ENCODE results near the gene ITGB6. TPM values are rescaled to one million over a fixed set of nuclear protein-coding genes. Genes with fewer than 3 reads are reported as not detected.

The ITGB6 gene
- polyA plus RNA-seq, 2 of the 4 experiments (the other 2 are of a cell fraction) = 4.2 to 5.0 TPM

DNA sequence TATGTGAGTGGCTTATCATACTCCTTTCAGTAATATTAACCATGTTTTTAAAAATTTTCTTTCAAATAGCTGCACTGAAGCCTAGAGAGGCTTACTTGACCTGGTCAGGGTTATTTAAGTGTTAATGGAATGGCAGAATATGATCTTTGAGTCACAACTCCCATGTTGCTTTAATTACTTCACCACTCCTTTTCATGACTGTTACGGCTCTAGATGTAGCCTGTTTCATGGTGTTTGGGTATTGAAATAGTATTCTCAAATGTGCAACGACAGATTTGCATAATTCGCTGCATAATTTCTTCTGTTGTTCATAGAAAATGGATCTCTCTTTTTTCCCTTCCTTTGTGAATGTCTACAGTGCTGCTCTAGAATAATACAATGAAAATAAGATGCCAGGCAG, 86.1 kb downstream of the ITGB6 start:
- FAIRE-seq = no peak
- POLR2A ChIA-PET = no interaction called here
- 78% methylated on average over 3 of the region's 3 CpGs for WGBS (ENCODE audit: missing lambda C conversion rate)
- H3K4me2 ChIP-seq = no peak overlapping the region
- CTCF ChIA-PET = interaction anchor here (1.3 to 1.7 kb wide), 2 partner anchors 17 to 156 kb away, joined by 3 to 4 read pairs; no protein-coding TSS in a partner anchor
- peaks cover 10% of the 10 kb centered on the region for H3K4me1 ChIP-seq
- H3K9me3 ChIP-seq = no peaks in the 10 kb centered on the region
- TF ChIP-seq, protein P1, sequence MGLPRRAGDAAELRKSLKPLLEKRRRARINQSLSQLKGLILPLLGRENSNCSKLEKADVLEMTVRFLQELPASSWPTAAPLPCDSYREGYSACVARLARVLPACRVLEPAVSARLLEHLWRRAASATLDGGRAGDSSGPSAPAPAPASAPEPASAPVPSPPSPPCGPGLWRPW (IDR thresholded peaks at IDR 0.05) = no peak
- TF ChIP-seq RFX5 (IDR thresholded peaks at IDR 0.05) (no peak), JUN (IDR thresholded peaks at IDR 0.05) (no peak), MYC (IDR thresholded peaks at IDR 0.05; ENCODE audit: borderline replicate concordance, low read length) (no peak), SREBF2 (IDR thresholded peaks at IDR 0.05) (no peak), TP53 (CRISPR knock-in tag; IDR thresholded peaks at IDR 0.05) (no peak), CHD4 (IDR thresholded peaks at IDR 0.05; ENCODE audit: borderline replicate concordance) (no peak), TFCP2L1 (CRISPR knock-in tag; IDR thresholded peaks at IDR 0.05) (no peak), CBX2 (IDR thresholded peaks at IDR 0.05; ENCODE audit: borderline replicate concordance, low read depth) (no peak), GATA3 (IDR thresholded peaks at IDR 0.05; ENCODE audit: borderline replicate concordance) (no peak), EP300 (IDR thresholded peaks at IDR 0.05) (no peak), KDM1A (IDR thresholded peaks at IDR 0.05; ENCODE audit: low read depth) (no peak)
- TF ChIP-seq, protein P2, sequence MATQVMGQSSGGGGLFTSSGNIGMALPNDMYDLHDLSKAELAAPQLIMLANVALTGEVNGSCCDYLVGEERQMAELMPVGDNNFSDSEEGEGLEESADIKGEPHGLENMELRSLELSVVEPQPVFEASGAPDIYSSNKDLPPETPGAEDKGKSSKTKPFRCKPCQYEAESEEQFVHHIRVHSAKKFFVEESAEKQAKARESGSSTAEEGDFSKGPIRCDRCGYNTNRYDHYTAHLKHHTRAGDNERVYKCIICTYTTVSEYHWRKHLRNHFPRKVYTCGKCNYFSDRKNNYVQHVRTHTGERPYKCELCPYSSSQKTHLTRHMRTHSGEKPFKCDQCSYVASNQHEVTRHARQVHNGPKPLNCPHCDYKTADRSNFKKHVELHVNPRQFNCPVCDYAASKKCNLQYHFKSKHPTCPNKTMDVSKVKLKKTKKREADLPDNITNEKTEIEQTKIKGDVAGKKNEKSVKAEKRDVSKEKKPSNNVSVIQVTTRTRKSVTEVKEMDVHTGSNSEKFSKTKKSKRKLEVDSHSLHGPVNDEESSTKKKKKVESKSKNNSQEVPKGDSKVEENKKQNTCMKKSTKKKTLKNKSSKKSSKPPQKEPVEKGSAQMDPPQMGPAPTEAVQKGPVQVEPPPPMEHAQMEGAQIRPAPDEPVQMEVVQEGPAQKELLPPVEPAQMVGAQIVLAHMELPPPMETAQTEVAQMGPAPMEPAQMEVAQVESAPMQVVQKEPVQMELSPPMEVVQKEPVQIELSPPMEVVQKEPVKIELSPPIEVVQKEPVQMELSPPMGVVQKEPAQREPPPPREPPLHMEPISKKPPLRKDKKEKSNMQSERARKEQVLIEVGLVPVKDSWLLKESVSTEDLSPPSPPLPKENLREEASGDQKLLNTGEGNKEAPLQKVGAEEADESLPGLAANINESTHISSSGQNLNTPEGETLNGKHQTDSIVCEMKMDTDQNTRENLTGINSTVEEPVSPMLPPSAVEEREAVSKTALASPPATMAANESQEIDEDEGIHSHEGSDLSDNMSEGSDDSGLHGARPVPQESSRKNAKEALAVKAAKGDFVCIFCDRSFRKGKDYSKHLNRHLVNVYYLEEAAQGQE (IDR thresholded peaks at IDR 0.05) = no peak
- TF ChIP-seq, protein P3, sequence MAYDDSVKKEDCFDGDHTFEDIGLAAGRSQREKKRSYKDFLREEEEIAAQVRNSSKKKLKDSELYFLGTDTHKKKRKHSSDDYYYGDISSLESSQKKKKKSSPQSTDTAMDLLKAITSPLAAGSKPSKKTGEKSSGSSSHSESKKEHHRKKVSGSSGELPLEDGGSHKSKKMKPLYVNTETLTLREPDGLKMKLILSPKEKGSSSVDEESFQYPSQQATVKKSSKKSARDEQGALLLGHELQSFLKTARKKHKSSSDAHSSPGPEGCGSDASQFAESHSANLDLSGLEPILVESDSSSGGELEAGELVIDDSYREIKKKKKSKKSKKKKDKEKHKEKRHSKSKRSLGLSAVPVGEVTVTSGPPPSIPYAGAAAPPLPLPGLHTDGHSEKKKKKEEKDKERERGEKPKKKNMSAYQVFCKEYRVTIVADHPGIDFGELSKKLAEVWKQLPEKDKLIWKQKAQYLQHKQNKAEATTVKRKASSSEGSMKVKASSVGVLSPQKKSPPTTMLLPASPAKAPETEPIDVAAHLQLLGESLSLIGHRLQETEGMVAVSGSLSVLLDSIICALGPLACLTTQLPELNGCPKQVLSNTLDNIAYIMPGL (CRISPR knock-in tag; IDR thresholded peaks at IDR 0.05; ENCODE audit: borderline replicate concordance) = no peak
- TF ChIP-seq, protein P4, sequence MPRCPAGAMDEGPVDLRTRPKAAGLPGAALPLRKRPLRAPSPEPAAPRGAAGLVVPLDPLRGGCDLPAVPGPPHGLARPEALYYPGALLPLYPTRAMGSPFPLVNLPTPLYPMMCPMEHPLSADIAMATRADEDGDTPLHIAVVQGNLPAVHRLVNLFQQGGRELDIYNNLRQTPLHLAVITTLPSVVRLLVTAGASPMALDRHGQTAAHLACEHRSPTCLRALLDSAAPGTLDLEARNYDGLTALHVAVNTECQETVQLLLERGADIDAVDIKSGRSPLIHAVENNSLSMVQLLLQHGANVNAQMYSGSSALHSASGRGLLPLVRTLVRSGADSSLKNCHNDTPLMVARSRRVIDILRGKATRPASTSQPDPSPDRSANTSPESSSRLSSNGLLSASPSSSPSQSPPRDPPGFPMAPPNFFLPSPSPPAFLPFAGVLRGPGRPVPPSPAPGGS (IDR thresholded peaks at IDR 0.05) = no peak
- no peak for DNase-seq (ENCODE audit: low read depth in 1 of 2, low spot score in 1 of 2)
- H3K27ac ChIP-seq = 0 out of 6 replicates have a peak overlapping the region, but pooled peaks of 1 of the 2 experiments have one; percentile 1
- H3K4me3 ChIP-seq = no peak overlapping the region
- ATAC-seq = no peak

DNA sequence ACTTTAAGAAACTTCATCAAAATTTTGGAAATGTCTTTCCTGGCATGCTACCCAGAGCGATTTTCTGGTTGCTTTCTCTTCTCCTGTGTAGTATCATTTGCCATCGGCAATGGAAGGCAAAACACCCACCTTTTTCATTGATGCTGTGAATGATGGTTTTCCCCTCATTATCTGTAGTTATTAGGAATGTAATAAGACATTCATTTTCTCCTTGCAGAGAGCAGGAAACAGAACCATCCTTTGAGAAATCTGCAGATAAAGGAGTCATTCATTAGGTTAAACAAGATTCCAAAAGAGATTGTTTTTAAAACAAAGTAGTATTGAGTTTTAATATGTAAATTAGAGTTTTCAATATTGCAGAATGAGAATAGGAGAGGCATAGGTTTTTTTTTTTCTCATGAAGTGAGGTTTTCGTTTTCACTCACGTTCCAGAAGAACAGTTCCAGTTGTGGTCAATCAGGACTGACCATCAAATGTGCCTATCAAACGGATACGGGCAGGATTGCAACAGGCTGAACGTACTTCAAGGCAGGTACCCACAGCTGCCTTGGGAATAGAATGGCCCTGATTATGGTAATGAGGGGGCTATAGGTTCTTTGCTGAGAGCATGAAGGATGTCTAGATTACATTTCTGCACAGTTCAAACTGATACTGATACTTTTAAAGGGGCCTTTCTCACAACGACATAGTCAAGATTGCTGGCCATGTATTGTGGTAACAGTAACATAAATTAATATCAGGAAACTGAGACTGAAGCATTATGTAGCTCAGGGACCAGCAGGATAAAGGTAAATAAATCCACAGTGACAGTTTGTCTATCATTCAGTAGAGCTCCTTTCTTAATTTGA, 87.9 kb downstream of the ITGB6 start:
- no peaks in the 10 kb centered on the region for H3K9me3 ChIP-seq
- H3K27ac ChIP-seq = 0 out of 6 replicates have a peak overlapping the region, but pooled peaks of 1 of the 2 experiments have one; percentile 19
- ChIA-PET CTCF (interaction anchor here (0.6 to 1.7 kb wide), 7 partner anchors 44 to 952 kb away, joined by 3 to 4 read pairs (median 4); no protein-coding TSS in a partner anchor), POLR2A (interaction anchor here (1.0 kb wide), 1 partner anchor 158 kb away, joined by 3 read pairs; no protein-coding TSS in a partner anchor)
- DNase-seq (ENCODE audit: low read depth in 1 of 2, low spot score in 1 of 2) (no peak), ATAC-seq (no peak), FAIRE-seq (no peak)
- 92% methylated on average over 8 of the region's 8 CpGs for WGBS (ENCODE audit: missing lambda C conversion rate)
- H3K4me2 ChIP-seq = no peak overlapping the region
- TF ChIP-seq RCOR1 (IDR thresholded peaks at IDR 0.05; ENCODE audit: low read depth, low read length) = no peak
- no peak for TF ChIP-seq EHMT2 (IDR thresholded peaks at IDR 0.05; ENCODE audit: low read depth)
- no peak for TF ChIP-seq SREBF2 (IDR thresholded peaks at IDR 0.05)
- no peak for TF ChIP-seq TFCP2L1 (CRISPR knock-in tag; IDR thresholded peaks at IDR 0.05)
- no peak for TF ChIP-seq FOSB (CRISPR knock-in tag; IDR thresholded peaks at IDR 0.05)
- TF ChIP-seq ZFP36 (IDR thresholded peaks at IDR 0.05; ENCODE audit: borderline replicate concordance, partially characterized antibody) = no peak
- no peak for TF ChIP-seq RAD21 (conservative IDR thresholded peaks at IDR 0.05 in 1 of 2, IDR thresholded peaks at IDR 0.05 in 1 of 2)
- no peak for TF ChIP-seq MYC (IDR thresholded peaks at IDR 0.05; ENCODE audit: borderline replicate concordance, low read length)
- TF ChIP-seq, protein P5, sequence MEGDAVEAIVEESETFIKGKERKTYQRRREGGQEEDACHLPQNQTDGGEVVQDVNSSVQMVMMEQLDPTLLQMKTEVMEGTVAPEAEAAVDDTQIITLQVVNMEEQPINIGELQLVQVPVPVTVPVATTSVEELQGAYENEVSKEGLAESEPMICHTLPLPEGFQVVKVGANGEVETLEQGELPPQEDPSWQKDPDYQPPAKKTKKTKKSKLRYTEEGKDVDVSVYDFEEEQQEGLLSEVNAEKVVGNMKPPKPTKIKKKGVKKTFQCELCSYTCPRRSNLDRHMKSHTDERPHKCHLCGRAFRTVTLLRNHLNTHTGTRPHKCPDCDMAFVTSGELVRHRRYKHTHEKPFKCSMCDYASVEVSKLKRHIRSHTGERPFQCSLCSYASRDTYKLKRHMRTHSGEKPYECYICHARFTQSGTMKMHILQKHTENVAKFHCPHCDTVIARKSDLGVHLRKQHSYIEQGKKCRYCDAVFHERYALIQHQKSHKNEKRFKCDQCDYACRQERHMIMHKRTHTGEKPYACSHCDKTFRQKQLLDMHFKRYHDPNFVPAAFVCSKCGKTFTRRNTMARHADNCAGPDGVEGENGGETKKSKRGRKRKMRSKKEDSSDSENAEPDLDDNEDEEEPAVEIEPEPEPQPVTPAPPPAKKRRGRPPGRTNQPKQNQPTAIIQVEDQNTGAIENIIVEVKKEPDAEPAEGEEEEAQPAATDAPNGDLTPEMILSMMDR (IDR thresholded peaks at IDR 0.05) = no peak
- TF ChIP-seq CBX8 (IDR thresholded peaks at IDR 0.05) = no peak
- H3K4me1 ChIP-seq = peaks cover 10% of the 10 kb centered on the region
- no peak overlapping the region for H3K4me3 ChIP-seq

Data from A549 (cell line).